SK-N-SH treated with all-trans-retinoic acid at 6 μM for 48 hours (cell line): ENCODE measurements around the gene WAC.

Experiments
- ATAC-seq: fragments of 200-7000 bp; cut with Tn5 transposase; 3 replicates; pipeline ENCODE4 v1.9.1; 2020; ENCODE audit warnings: mild to moderate bottlenecking, moderate library complexity
- BACH2 ChIP-seq: fragments of 250-450 bp; sonication (Bioruptor Pico); IDR thresholded peaks from 2 replicates; pipeline ENCODE4 v1.9.0; 2021; ENCODE audit warnings: mild to moderate bottlenecking, borderline replicate concordance
- CREB5 ChIP-seq: fragments of 250-450 bp; sonication (Bioruptor Pico); IDR thresholded peaks from 2 replicates; pipeline ENCODE4 v1.5.1; 2020; ENCODE audit warnings: low read depth, mild to moderate bottlenecking, moderate library complexity
- CSDC2 ChIP-seq: fragments of 250-450 bp; sonication (Bioruptor Pico); IDR thresholded peaks from 2 replicates; pipeline ENCODE4 v1.5.0; 2020; ENCODE audit warnings: mild to moderate bottlenecking, moderate library complexity
- CSRNP3 ChIP-seq: fragments of 250-450 bp; sonication (Bioruptor Pico); IDR thresholded peaks from 2 replicates; pipeline ENCODE4 v1.5.1; 2021; ENCODE audit warnings: mild to moderate bottlenecking, moderate library complexity
- ESRRG ChIP-seq: fragments of 250-450 bp; sonication (Bioruptor Pico); IDR thresholded peaks from 2 replicates; pipeline ENCODE4 v1.6.1; 2021; ENCODE audit warnings: mild to moderate bottlenecking
- GLIS3 ChIP-seq: fragments of 250-450 bp; sonication (Bioruptor Pico); IDR thresholded peaks from 2 replicates; pipeline ENCODE4 v1.5.0; 2020; ENCODE audit warnings: mild to moderate bottlenecking, moderate library complexity
- ISL1 ChIP-seq: fragments of 250-450 bp; sonication (Bioruptor Pico); IDR thresholded peaks from 2 replicates; pipeline ENCODE4 v2.1.2; 2022; ENCODE audit warnings: mild to moderate bottlenecking, moderate library complexity
- OSR1 ChIP-seq: fragments of 250-450 bp; sonication (Bioruptor Pico); IDR thresholded peaks from 2 replicates; pipeline ENCODE4 v1.8.0; 2022; ENCODE audit warnings: moderate library complexity, mild to moderate bottlenecking, inconsistent platforms
- POU6F1 ChIP-seq: fragments of 250-450 bp; sonication (Bioruptor Pico); IDR thresholded peaks from 2 replicates; pipeline ENCODE4 v1.8.0; 2021; ENCODE audit warnings: low read depth, mild to moderate bottlenecking, moderate library complexity, borderline replicate concordance
- PPARA ChIP-seq: fragments of 250-450 bp; sonication (Bioruptor Pico); IDR thresholded peaks from 2 replicates; pipeline ENCODE4 v1.5.0; 2020; ENCODE audit warnings: mild to moderate bottlenecking, borderline replicate concordance
- RARB ChIP-seq: fragments of 250-450 bp; sonication (Bioruptor Pico); IDR thresholded peaks from 2 replicates; pipeline ENCODE4 v1.8.0; 2021; ENCODE audit warnings: mild to moderate bottlenecking, moderate library complexity
- SNAI2 ChIP-seq: fragments of 250-450 bp; sonication (Bioruptor Pico); IDR thresholded peaks from 2 replicates; pipeline ENCODE4 v1.5.0; 2020; ENCODE audit warnings: mild to moderate bottlenecking, moderate library complexity
- TCF4 ChIP-seq: fragments of 250-450 bp; sonication (Bioruptor Pico); IDR thresholded peaks from 2 replicates; pipeline ENCODE4 v1.8.0; 2021; ENCODE audit warnings: mild to moderate bottlenecking, moderate library complexity, borderline replicate concordance
- TSHZ2 ChIP-seq: fragments of 250-450 bp; sonication (Bioruptor Pico); IDR thresholded peaks from 2 replicates; pipeline ENCODE4 v1.5.0; 2020; ENCODE audit warnings: mild to moderate bottlenecking, moderate library complexity
- ZC3H10 ChIP-seq: fragments of 250-450 bp; sonication (Bioruptor Pico); IDR thresholded peaks from 2 replicates; pipeline ENCODE4 v1.5.1; 2021; ENCODE audit warnings: mild to moderate bottlenecking, moderate library complexity
- ZFP3 ChIP-seq: fragments of 250-450 bp; sonication (Bioruptor Pico); IDR thresholded peaks from 2 replicates; pipeline ENCODE4 v1.5.0; 2020; ENCODE audit warnings: mild to moderate bottlenecking, moderate library complexity
- ZFP30 ChIP-seq: fragments of 450-650 bp; formaldehyde crosslinking; IDR thresholded peaks from 2 replicates; pipeline ENCODE4 v1.5.0; 2022; ENCODE audit warnings: mild to moderate bottlenecking, moderate library complexity
- ZNF565 ChIP-seq: fragments of 450-650 bp; formaldehyde crosslinking; conservative IDR thresholded peaks from 2 replicates; pipeline ENCODE4 v1.5.0; 2020; ENCODE audit warnings: low read depth, mild to moderate bottlenecking, moderate library complexity
- ZNF70 ChIP-seq: fragments of 450-650 bp; formaldehyde crosslinking; IDR thresholded peaks from 2 replicates; pipeline ENCODE4 v1.5.0; 2020; ENCODE audit warnings: mild to moderate bottlenecking, moderate library complexity
- ZNF8 ChIP-seq: fragments of 450-650 bp; formaldehyde crosslinking; IDR thresholded peaks from 2 replicates; pipeline ENCODE4 v1.5.0; 2020; ENCODE audit warnings: mild to moderate bottlenecking, moderate library complexity

WAC gene

GRCh38 chr10:28575852-28576251 is 42.9 kb downstream of the WAC start:
- no peak for ATAC-seq
- no peak for TF ChIP-seq POU6F1 (CRISPR knock-in tag)
- TF ChIP-seq ZFP3 (CRISPR knock-in tag) = no peak
- no peak for TF ChIP-seq ZNF565 (CRISPR knock-in tag)
- no peak for TF ChIP-seq GLIS3 (CRISPR knock-in tag)
- no peak for TF ChIP-seq TSHZ2 (CRISPR knock-in tag)
- no peak for TF ChIP-seq ISL1 (CRISPR knock-in tag)
- no peak for TF ChIP-seq PPARA (CRISPR knock-in tag)
- TF ChIP-seq CSRNP3 (CRISPR knock-in tag) = no peak
- no peak for TF ChIP-seq SNAI2 (CRISPR knock-in tag)
- no peak for TF ChIP-seq ZNF70 (CRISPR knock-in tag)
- no peak for TF ChIP-seq ESRRG (CRISPR knock-in tag)
- TF ChIP-seq ZNF8 (CRISPR knock-in tag) = no peak
- TF ChIP-seq ZC3H10 = no peak
- no peak for TF ChIP-seq BACH2 (CRISPR knock-in tag)
- no peak for TF ChIP-seq ZFP30 (CRISPR knock-in tag)
- no peak for TF ChIP-seq CREB5 (CRISPR knock-in tag)
- TF ChIP-seq RARB (CRISPR knock-in tag) = no peak
- TF ChIP-seq, all 23 proteins: peak for 0

GRCh38 chr10:28577506-28577905 is 44.6 kb downstream of the WAC start:
- no peak for TF ChIP-seq ESRRG (CRISPR knock-in tag)
- ATAC-seq = no peak

- ATAC-seq = no peak
Measured at GRCh38 chr10:28578454-28578853, 45.5 kb downstream of the WAC start.

More at GRCh38 chr10:28578454-28578853, 45.5 kb downstream of the WAC start:
- no peak for TF ChIP-seq TSHZ2 (CRISPR knock-in tag)
- TF ChIP-seq RARB (CRISPR knock-in tag) = no peak
- TF ChIP-seq ZNF70 (CRISPR knock-in tag) = no peak
- TF ChIP-seq ZNF565 (CRISPR knock-in tag) = no peak
- no peak for TF ChIP-seq CREB5 (CRISPR knock-in tag)
- no peak for TF ChIP-seq ESRRG (CRISPR knock-in tag)
- TF ChIP-seq POU6F1 (CRISPR knock-in tag) = no peak
- no peak for TF ChIP-seq CSDC2 (CRISPR knock-in tag)
- no peak for TF ChIP-seq TCF4 (CRISPR knock-in tag)
- TF ChIP-seq OSR1 (CRISPR knock-in tag) = no peak
- TF ChIP-seq ISL1 (CRISPR knock-in tag) = no peak
